HCT116 (cell line): ENCODE measurements around the gene ZNF512. TPM values are rescaled to one million over a fixed set of nuclear protein-coding genes. Genes with fewer than 3 reads are reported as not detected.
"Not testable (repeated sequence)": the region's sequence is repeated elsewhere in the genome, so short reads cannot be mapped to it uniquely, and the experiment has no call there.

Experiments
- ATAC-seq: fragments of 200-7000 bp; cut with Tn5 transposase; 2 replicates; pipeline ENCODE4 v1.9.1; 2020; ENCODE audit warnings: mild to moderate bottlenecking, moderate library complexity
- BruUV-seq: library from RNA; stranded (reverse); fragments of 400-500 nt; replicated peaks from 2 replicates; lab custom pipeline; 2021; lab: Mats Ljungman, UMichigan
- CTCF ChIA-PET: fragments of 300-600 bp; sonication (Branson Sonifier 250); formaldehyde crosslinking; loops from one replicate; lab custom pipeline; 2021; ENCODE audit warnings: antibody characterized with exemption; lab: Charles Lee
- POLR2A ChIA-PET: fragments of 300-600, 350-600 bp; sonication (Branson Sonifier 250); formaldehyde crosslinking; loops from one replicate; lab custom pipeline; 2021; ENCODE audit warnings: antibody characterized with exemption; lab: Charles Lee
- RAD21 ChIA-PET, 2 experiments: fragments of 300-600 bp; sonication (Branson Sonifier 250); formaldehyde crosslinking; loops; one replicate each; lab custom pipeline; 2023; ENCODE audit warnings: low total read pairs in 2 of 2; ENCODE audit not compliant: uncharacterized antibody in 2 of 2, unreplicated experiment in 2 of 2, low non-redundant PET in 1 of 2; lab: Charles Lee
- DNase-seq: peaks from one replicate; pipeline ENCODE4 v3.0.0-alpha.2; 2010; ENCODE audit warnings: low read depth, low spot score
- H2AFZ ChIP-seq: fragments of 200-600 bp; shearing (Covaris generic), sonication (generic); 2 replicates; pipeline ENCODE4 v1.6.1; 2017; ENCODE audit warnings: low read depth, mixed run types, mixed read lengths, antibody characterized with exemption, low read length; ENCODE audit not compliant: poor library complexity, severe bottlenecking
- H3K27ac ChIP-seq: 2 replicates; pipeline ENCODE4 v1.5.1; 2012; ENCODE audit warnings: low read depth, low read length
- H3K27me3 ChIP-seq: fragments of 200-600 bp; sonication (generic); 2 replicates; pipeline ENCODE4 v1.6.1; 2016; ENCODE audit warnings: mixed run types, low read length, mixed read lengths; ENCODE audit not compliant: insufficient read depth
- H3K36me3 ChIP-seq, 2 experiments: fragments of 200-500 bp in 1 of 2; fragments of 200-600 bp in 1 of 2; sonication (Bioruptor generic) in 1 of 2; sonication (generic) in 1 of 2; 2 replicates each; pipeline versions ENCODE4 v1.5.1 to v1.6.1; 2014 to 2016; ENCODE audit warnings: low read length in 2 of 2, inconsistent platforms in 1 of 2, mixed read lengths in 1 of 2, mixed run types in 1 of 2; ENCODE audit not compliant: insufficient read depth in 2 of 2, control insufficient read depth in 1 of 2
- H3K4me1 ChIP-seq, 2 experiments: fragments of 200-600 bp in 1 of 2; sonication (generic) in 1 of 2; 2 replicates each; pipeline versions ENCODE4 v1.5.1 to v1.6.1; 2012 to 2017; ENCODE audit warnings: low read length in 2 of 2, inconsistent platforms in 1 of 2, mild to moderate bottlenecking in 1 of 2, mixed read lengths in 1 of 2, mixed run types in 1 of 2, moderate library complexity in 1 of 2; ENCODE audit not compliant: insufficient read depth in 2 of 2, control insufficient read depth in 1 of 2
- H3K4me2 ChIP-seq: fragments of 200-600 bp; sonication (generic); 2 replicates; pipeline ENCODE4 v1.6.1; 2017; ENCODE audit warnings: mixed run types, low read length, mixed read lengths
- H3K4me3 ChIP-seq, 2 experiments: fragments of 200-600 bp in 1 of 2; sonication (generic) in 1 of 2; replicated peaks in 1 of 2; 2 replicates each; pipeline ENCODE4 v1.5.1; 2011 to 2016; ENCODE audit warnings: low read length in 2 of 2, control low read depth in 1 of 2, low read depth in 1 of 2, mild to moderate bottlenecking in 1 of 2, mixed read lengths in 1 of 2, mixed run types in 1 of 2
- H3K79me2 ChIP-seq: fragments of 200-600 bp; sonication (generic); 2 replicates; pipeline ENCODE4 v1.6.1; 2017; ENCODE audit warnings: mild to moderate bottlenecking, mixed run types, low read length, moderate library complexity, mixed read lengths; ENCODE audit not compliant: insufficient read depth
- H3K9ac ChIP-seq: fragments of 200-600 bp; sonication (generic); 2 replicates; pipeline ENCODE4 v1.6.1; 2016; ENCODE audit warnings: low read length, mixed read lengths
- H3K9me2 ChIP-seq: fragments of 200-600 bp; sonication (generic), shearing (Covaris generic); 2 replicates; pipeline ENCODE4 v1.6.1; 2017; ENCODE audit warnings: mixed run types, mild to moderate bottlenecking, moderate library complexity; ENCODE audit not compliant: insufficient read depth
- H3K9me3 ChIP-seq, 2 experiments: fragments of 200-500 bp in 1 of 2; fragments of 200-600 bp in 1 of 2; sonication (Bioruptor generic) in 1 of 2; sonication (generic) in 1 of 2; 2 replicates each; pipeline ENCODE4 v1.6.1; 2014 to 2017; ENCODE audit warnings: low read length in 2 of 2, mixed read lengths in 2 of 2, inconsistent platforms in 1 of 2, low read depth in 1 of 2, mild to moderate bottlenecking in 1 of 2, mixed run types in 1 of 2, moderate library complexity in 1 of 2; ENCODE audit not compliant: control insufficient read depth in 1 of 2, insufficient read depth in 1 of 2
- H4K20me1 ChIP-seq: fragments of 200-600 bp; sonication (generic), shearing (Covaris generic); 2 replicates; pipeline ENCODE4 v1.6.1; 2017; ENCODE audit warnings: mixed run types, mild to moderate bottlenecking, moderate library complexity; ENCODE audit not compliant: insufficient read depth
- CBX3 ChIP-seq: IDR thresholded peaks from 2 replicates; pipeline ENCODE4 v1.6.1; 2012; ENCODE audit warnings: low read depth
- CEBPB ChIP-seq: IDR thresholded peaks from 2 replicates; pipeline ENCODE4 v1.6.1; 2012; ENCODE audit warnings: low read depth
- CTCF ChIP-seq, 3 experiments: fragments of 200-600 bp in 1 of 3; sonication (generic) in 1 of 3; IDR thresholded peaks in 2 of 3; conservative IDR thresholded peaks in 1 of 3; 2 replicates each; pipeline ENCODE4 v1.5.1; 2012 to 2017; ENCODE audit warnings: low read depth in 2 of 3, low read length in 2 of 3, antibody characterized with exemption in 1 of 3, borderline replicate concordance in 1 of 3, control low read depth in 1 of 3, mild to moderate bottlenecking in 1 of 3, mixed read lengths in 1 of 3, mixed run types in 1 of 3, moderate library complexity in 1 of 3; ENCODE audit not compliant: insufficient read depth in 1 of 3
- EGR1 ChIP-seq: IDR thresholded peaks from 2 replicates; pipeline ENCODE4 v1.6.1; 2012; ENCODE audit warnings: low read depth
- ELF1 ChIP-seq: IDR thresholded peaks from 2 replicates; pipeline ENCODE4 v1.6.1; 2012; ENCODE audit warnings: low read depth, borderline replicate concordance
- EZH2 ChIP-seq: fragments of 200-600 bp; sonication (generic); IDR thresholded peaks from 2 replicates; pipeline ENCODE4 v1.6.1; 2017; ENCODE audit warnings: antibody characterized with exemption, mixed run types
- EZH2phosphoT487 ChIP-seq: fragments of 200-600 bp; IDR thresholded peaks from 2 replicates; pipeline ENCODE4 v1.6.1; 2018; ENCODE audit warnings: antibody characterized with exemption, borderline replicate concordance
- FOSL1 ChIP-seq: IDR thresholded peaks from 2 replicates; pipeline ENCODE4 v1.6.1; 2012; ENCODE audit warnings: low read depth
- JUND ChIP-seq: IDR thresholded peaks from 2 replicates; pipeline ENCODE4 v1.6.1; 2012
- POLR2AphosphoS5 ChIP-seq: IDR thresholded peaks from 2 replicates; pipeline ENCODE4 v1.6.1; 2011; ENCODE audit warnings: mild to moderate bottlenecking, low read depth, low read length, moderate library complexity
- SP1 ChIP-seq: IDR thresholded peaks from 2 replicates; pipeline ENCODE4 v1.6.1; 2012; ENCODE audit warnings: low read depth
- SRF ChIP-seq: IDR thresholded peaks from 2 replicates; pipeline ENCODE4 v1.6.1; 2012; ENCODE audit warnings: low read depth
- TCF7L2 ChIP-seq: IDR thresholded peaks from 2 replicates; pipeline ENCODE4 v1.7.0; 2011; ENCODE audit warnings: borderline replicate concordance, inconsistent platforms; ENCODE audit not compliant: insufficient read depth, insufficient read length; ENCODE audit errors: extremely low read depth
- YY1 ChIP-seq: IDR thresholded peaks from 2 replicates; pipeline ENCODE4 v1.6.1; 2011; ENCODE audit warnings: low read length, low read depth, moderate library complexity, mild to moderate bottlenecking; ENCODE audit not compliant: insufficient replicate concordance; ENCODE audit errors: extremely low read depth
- ZFX ChIP-seq: fragments of 450-650 bp; IDR thresholded peaks from 2 replicates; pipeline ENCODE4 v1.6.1; 2017
- ZNF274 ChIP-seq: fragments of 200-500 bp; sonication (Bioruptor generic); IDR thresholded peaks from 2 replicates; pipeline ENCODE4 v1.6.1; 2014; ENCODE audit warnings: mild to moderate bottlenecking, low read depth, low read length, inconsistent platforms
- intact Hi-C: fragments of 100-400 bp; cut with micrococcal nuclease; formaldehyde crosslinking; loops from 2 replicates; pipeline ENCODE4 v1.10.0; 2022
- total RNA-seq: library from RNA; stranded (reverse); gene quantifications from one replicate; pipeline ENCODE4 v1.2.1, GENCODE V29; 2021; ENCODE audit not compliant: unreplicated experiment
- TF ChIP-seq, protein P1 (sequence below): IDR thresholded peaks from 2 replicates; pipeline ENCODE4 v1.6.1; 2012
- TF ChIP-seq, protein P2 (sequence below): IDR thresholded peaks from 2 replicates; pipeline ENCODE4 v1.6.1; 2011; ENCODE audit warnings: mild to moderate bottlenecking, low read length, moderate library complexity; ENCODE audit not compliant: insufficient replicate concordance; ENCODE audit errors: extremely low read depth
- TF ChIP-seq, protein P3 (sequence below): IDR thresholded peaks from 2 replicates; pipeline ENCODE4 v1.6.1; 2012

Gene ZNF512
- total RNA-seq, 1 experiment from 2014 or later: 33.0 TPM

DNA sequence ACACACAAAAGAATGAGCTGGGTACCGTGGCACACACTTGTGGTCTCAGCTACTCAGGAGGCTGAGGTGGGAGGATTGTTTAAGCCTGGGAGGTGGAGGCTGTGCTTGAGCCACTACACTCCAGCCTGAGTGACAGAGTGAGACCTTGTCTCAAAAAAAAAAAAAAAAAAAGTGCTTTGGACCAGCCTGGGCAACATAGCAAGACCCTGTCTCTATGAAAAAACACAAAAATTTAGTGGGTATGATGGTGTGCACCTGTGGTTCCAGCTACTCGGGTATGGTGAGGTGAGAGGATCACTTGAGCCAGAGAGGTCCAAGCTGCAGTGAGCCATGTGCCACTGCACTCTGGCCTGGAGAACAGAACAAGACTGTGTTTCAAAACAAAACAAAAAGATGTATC, 10.4 kb downstream of the ZNF512 start:
- Histone ChIP-seq H3K79me2 (peaks cover 89% of the 10 kb centered on the region), H2AFZ (no peak overlapping the region), H3K4me1 (no peaks in the 10 kb centered on the region)
- no peak for ATAC-seq
- RAD21 ChIA-PET: no interaction called here
- TF ChIP-seq EZH2phosphoT487: no peak
- no peak for TF ChIP-seq ZFX
- TF ChIP-seq, protein P1, sequence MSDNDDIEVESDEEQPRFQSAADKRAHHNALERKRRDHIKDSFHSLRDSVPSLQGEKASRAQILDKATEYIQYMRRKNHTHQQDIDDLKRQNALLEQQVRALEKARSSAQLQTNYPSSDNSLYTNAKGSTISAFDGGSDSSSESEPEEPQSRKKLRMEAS: no peak
- no peak for TF ChIP-seq YY1
- TF ChIP-seq JUND: no peak
- no peak for TF ChIP-seq TCF7L2
- TF ChIP-seq POLR2AphosphoS5: no peak
- TF ChIP-seq, protein P2, sequence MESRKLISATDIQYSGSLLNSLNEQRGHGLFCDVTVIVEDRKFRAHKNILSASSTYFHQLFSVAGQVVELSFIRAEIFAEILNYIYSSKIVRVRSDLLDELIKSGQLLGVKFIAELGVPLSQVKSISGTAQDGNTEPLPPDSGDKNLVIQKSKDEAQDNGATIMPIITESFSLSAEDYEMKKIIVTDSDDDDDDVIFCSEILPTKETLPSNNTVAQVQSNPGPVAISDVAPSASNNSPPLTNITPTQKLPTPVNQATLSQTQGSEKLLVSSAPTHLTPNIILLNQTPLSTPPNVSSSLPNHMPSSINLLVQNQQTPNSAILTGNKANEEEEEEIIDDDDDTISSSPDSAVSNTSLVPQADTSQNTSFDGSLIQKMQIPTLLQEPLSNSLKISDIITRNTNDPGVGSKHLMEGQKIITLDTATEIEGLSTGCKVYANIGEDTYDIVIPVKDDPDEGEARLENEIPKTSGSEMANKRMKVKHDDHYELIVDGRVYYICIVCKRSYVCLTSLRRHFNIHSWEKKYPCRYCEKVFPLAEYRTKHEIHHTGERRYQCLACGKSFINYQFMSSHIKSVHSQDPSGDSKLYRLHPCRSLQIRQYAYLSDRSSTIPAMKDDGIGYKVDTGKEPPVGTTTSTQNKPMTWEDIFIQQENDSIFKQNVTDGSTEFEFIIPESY: no peak
- TF ChIP-seq CTCF (IDR thresholded peaks at IDR 0.05 in 2 of 3, conservative IDR thresholded peaks at IDR 0.05 in 1 of 3; ENCODE audit: borderline replicate concordance in 1 of 3, insufficient read depth in 1 of 3, low read depth in 2 of 3, low read length in 2 of 3): no peak
- no peak for TF ChIP-seq CEBPB
- TF ChIP-seq ZNF274: no peak
- TF ChIP-seq EGR1: no peak
- TF ChIP-seq FOSL1: no peak
- TF ChIP-seq, protein P3, sequence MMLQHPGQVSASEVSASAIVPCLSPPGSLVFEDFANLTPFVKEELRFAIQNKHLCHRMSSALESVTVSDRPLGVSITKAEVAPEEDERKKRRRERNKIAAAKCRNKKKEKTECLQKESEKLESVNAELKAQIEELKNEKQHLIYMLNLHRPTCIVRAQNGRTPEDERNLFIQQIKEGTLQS: no peak
- TF ChIP-seq ELF1: no peak
- no peak for TF ChIP-seq SRF
- no peak for TF ChIP-seq EZH2
- TF ChIP-seq SP1: no peak
- TF ChIP-seq CBX3: no peak
- TF ChIP-seq, all 23 proteins: peak for 0
- no peak overlapping the region for H3K9ac ChIP-seq
- ChIA-PET CTCF (no interaction called here), POLR2A (no interaction called here)
- H3K9me3 ChIP-seq: 0 out of 4 replicates have a peak, but pooled peaks cover 4% of the 10 kb centered on the region in 2 experiments
- intact Hi-C loops: no loop called here
- H3K36me3 ChIP-seq: no peaks in the 10 kb centered on the region
- no TSS peak for BruUV-seq
- no peak overlapping the region for H3K27ac ChIP-seq
- no peak overlapping the region for H3K4me3 ChIP-seq
- peaks cover 14% of the 10 kb centered on the region; the same call in 1 of the 2 replicates for H4K20me1 ChIP-seq
- no peaks in the 10 kb centered on the region for H3K9me2 ChIP-seq
- DNase-seq: no peak
- no peaks in the 10 kb centered on the region for H3K27me3 ChIP-seq
- no peak overlapping the region for H3K4me2 ChIP-seq

DNA sequence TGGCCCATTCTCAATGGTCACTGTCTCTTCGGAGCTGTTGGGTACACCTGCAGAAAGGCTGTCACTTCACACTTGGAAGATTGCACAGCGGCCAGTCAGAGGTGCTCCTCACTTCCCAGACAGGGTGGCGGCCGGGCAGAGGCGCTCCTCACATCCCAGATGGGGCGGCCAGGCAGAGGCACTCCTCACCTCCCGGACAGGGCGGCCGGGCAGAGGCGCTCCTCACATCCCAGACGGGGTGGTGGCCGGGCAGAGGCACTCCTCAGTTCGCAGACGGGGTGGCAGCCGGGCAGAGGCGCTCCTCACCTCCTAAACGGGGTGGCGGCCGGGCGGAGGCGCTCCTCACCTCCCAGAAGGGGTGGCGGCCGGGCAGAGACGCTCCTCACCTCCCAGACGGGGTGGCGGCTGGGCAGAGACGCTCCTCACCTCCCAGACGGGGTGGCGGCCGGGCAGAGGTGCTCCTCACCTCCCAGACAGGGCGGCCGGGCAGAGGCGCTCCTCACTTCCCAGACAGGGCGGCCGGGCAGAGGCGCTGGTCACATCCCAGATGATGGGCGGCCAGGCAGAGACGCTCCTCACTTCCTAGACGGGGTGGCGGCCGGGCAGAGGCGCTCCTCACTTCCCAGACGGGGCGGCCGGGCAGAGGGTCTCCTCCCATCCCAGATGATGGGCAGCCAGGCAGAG, 11.3 kb downstream of the ZNF512 start:
- ATAC-seq, intact Hi-C loops, H3K27me3 ChIP-seq, RAD21 ChIA-PET, H3K9ac ChIP-seq, H3K27ac ChIP-seq, H3K36me3 ChIP-seq, BruUV-seq, H4K20me1 ChIP-seq, POLR2A ChIA-PET, H2AFZ ChIP-seq, DNase-seq, H3K4me2 ChIP-seq, CTCF ChIA-PET, H3K4me3 ChIP-seq, H3K9me3 ChIP-seq, H3K9me2 ChIP-seq, H3K4me1 ChIP-seq: not testable (repeated sequence)
- H3K79me2 ChIP-seq: peaks cover 88% of the 10 kb centered on the region
